Measurements from ENCODE around the gene IFI44. TPM values are rescaled to one million over a fixed set of nuclear protein-coding genes. Genes with fewer than 3 reads are reported as not detected.

Gene IFI44
- total RNA-seq, 4 donors from 2014 or later = 2.6 to 3.1 (median 2.8) TPM

DNA sequence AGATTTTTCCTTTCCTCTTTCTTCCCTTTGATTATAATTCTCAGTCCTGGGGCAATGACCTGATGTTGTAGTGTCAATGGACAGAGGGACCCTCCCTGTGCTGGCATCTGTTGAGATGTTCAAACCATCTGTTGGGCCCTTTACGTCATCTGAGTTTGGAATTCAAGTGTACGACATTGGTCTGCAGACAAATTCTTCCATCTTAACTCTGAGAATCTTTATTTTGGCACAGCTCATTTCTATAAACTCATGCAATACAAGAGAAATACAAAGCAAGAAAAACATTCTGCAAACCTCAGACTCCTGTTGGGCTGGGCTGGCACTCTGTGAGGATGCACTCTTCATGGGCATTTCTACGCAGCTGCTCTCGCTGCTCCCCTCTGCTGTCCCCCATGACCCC, 54.2 kb downstream of the IFI44 start:
- in situ Hi-C loops (cut with MboI; ENCODE audit: low sequenced_read_pairs in 4 of 4) = no loop called here
- ATAC-seq (no peak), DNase-seq (no peak)
- Histone ChIP-seq H3K4me3 (no peak overlapping the region), H3K4me1 (no peaks in the 10 kb centered on the region), H3K36me3 (no peaks in the 10 kb centered on the region), H3K27me3 (no peaks in the 10 kb centered on the region), H3K27ac (no peak overlapping the region), H3K9me3 (no peaks in the 10 kb centered on the region)
- intact Hi-C loops (cut with DNase I; ENCODE audit: low total_unique reads) = no loop called here
- no peak for TF ChIP-seq POLR2A (IDR thresholded peaks at IDR 0.05)
- TF ChIP-seq, protein P1, sequence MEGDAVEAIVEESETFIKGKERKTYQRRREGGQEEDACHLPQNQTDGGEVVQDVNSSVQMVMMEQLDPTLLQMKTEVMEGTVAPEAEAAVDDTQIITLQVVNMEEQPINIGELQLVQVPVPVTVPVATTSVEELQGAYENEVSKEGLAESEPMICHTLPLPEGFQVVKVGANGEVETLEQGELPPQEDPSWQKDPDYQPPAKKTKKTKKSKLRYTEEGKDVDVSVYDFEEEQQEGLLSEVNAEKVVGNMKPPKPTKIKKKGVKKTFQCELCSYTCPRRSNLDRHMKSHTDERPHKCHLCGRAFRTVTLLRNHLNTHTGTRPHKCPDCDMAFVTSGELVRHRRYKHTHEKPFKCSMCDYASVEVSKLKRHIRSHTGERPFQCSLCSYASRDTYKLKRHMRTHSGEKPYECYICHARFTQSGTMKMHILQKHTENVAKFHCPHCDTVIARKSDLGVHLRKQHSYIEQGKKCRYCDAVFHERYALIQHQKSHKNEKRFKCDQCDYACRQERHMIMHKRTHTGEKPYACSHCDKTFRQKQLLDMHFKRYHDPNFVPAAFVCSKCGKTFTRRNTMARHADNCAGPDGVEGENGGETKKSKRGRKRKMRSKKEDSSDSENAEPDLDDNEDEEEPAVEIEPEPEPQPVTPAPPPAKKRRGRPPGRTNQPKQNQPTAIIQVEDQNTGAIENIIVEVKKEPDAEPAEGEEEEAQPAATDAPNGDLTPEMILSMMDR (IDR thresholded peaks at IDR 0.05 in 4 of 5, conservative IDR thresholded peaks at IDR 0.05 in 1 of 5) = no peak

DNA sequence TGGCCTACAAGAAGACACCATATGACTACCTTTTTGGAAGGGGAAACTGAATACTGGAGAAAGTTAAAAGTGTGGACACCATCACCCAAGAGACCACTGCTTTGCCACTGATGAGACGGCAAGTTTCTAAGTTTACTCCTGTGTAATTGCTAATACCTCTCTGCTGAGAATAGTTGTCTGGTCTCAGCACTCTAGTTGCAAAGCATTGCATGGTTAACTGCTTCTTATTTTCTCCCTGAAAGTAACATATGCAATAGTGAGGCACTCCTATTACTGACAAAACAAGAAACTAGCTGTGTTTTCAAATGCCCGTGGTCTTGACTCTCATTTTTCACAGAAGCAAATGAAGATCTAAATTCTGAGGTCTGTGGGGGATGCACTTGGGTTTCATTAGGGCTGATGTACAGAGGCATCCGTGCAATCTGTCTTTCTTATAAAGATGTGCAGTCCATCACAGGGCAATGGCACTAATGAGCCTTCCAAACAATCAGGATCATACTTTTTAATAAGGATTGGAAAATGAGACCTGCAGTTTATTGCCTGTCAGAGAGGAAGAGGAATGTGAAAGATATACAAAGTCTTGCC, 62.9 kb downstream of the IFI44 start:
- H3K9me3 ChIP-seq = no peaks in the 10 kb centered on the region
- no peaks in the 10 kb centered on the region for H3K4me1 ChIP-seq
- no peaks in the 10 kb centered on the region for H3K36me3 ChIP-seq
- no peak for ATAC-seq
- no peak for DNase-seq
- no peak for TF ChIP-seq POLR2A (IDR thresholded peaks at IDR 0.05)
- TF ChIP-seq, protein P1 (IDR thresholded peaks at IDR 0.05 in 4 of 5, conservative IDR thresholded peaks at IDR 0.05 in 1 of 5) = no peak
- no peak overlapping the region for H3K4me3 ChIP-seq
- no peak overlapping the region for H3K27ac ChIP-seq
- in situ Hi-C loops (cut with MboI; ENCODE audit: low sequenced_read_pairs in 4 of 4) (no loop called here), intact Hi-C loops (cut with DNase I; ENCODE audit: low total_unique reads) (no loop called here)
- no peaks in the 10 kb centered on the region for H3K27me3 ChIP-seq

DNA sequence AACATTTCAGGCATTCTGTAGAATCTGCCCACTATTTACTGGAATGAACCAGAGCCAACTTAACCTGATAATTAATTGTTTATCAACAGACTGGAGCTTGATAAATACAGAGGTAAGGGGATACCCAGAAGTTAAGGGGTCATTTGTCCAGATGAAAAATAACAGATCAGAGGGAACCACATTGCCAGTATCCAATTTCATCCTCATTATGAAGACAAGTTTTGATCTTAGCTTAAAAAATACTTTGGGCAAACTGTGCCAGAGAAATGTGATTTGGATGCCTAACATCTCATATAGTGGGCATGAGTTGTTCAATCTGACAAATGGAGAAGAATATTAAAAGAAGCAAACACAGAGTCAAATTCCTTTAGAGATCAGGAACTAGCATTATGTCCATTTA, 63.7 kb downstream of the IFI44 start:
- Histone ChIP-seq H3K4me3 (no peak overlapping the region), H3K36me3 (no peaks in the 10 kb centered on the region), H3K27me3 (no peaks in the 10 kb centered on the region), H3K4me1 (no peaks in the 10 kb centered on the region), H3K27ac (no peak overlapping the region), H3K9me3 (no peaks in the 10 kb centered on the region)
- intact Hi-C loops (cut with DNase I; ENCODE audit: low total_unique reads) (no loop called here), in situ Hi-C loops (cut with MboI; ENCODE audit: low sequenced_read_pairs in 4 of 4) (no loop called here)
- TF ChIP-seq, protein P1 (IDR thresholded peaks at IDR 0.05 in 4 of 5, conservative IDR thresholded peaks at IDR 0.05 in 1 of 5) = no peak
- no peak for TF ChIP-seq POLR2A (IDR thresholded peaks at IDR 0.05)
- DNase-seq (no peak), ATAC-seq (no peak)

Other genes starting within 250 kb of the IFI44 start
- 1 to 10 TPM; 1.4 to 3.4 (median 2.0) TPM for gene PTGFR, start 158.9 kb upstream of the IFI44 start, total RNA-seq
- 1 to 10 TPM; 1.1 to 8.3 (median 4.1) TPM for gene IFI44L, start 29.4 kb upstream of the IFI44 start, total RNA-seq

All from gastrocnemius medialis (tissue), 4 donors.